Effector memory CD8-positive, alpha-beta T cell (primary cell): ENCODE results near the gene CDH23.
A peak's percentile ranks its signal among the peaks of the same experiment; 100 is the strongest.

Experiments used
- ATAC-seq: fragments of 150-1000 bp; cut with Tn5 transposase; replicated peaks from 2 replicates; pipeline ENCODE4 v1.10.0; 2021; ENCODE audit warnings: mild to moderate bottlenecking, moderate library complexity
- DNase-seq, 3 experiments: peaks; one replicate each; pipeline ENCODE4 v3.0.0; 2021
- H3K27ac Mint-ChIP-seq, 2 donors: one replicate each; pipeline ENCODE4 v1.8.0; 2022; ENCODE audit warnings: mild to moderate bottlenecking in 2 of 2, mixed read lengths in 2 of 2, moderate library complexity in 2 of 2
- H3K27me3 Mint-ChIP-seq, 2 donors: one replicate each; pipeline ENCODE4 v1.8.0; 2022; ENCODE audit warnings: mixed read lengths in 2 of 2
- H3K36me3 Mint-ChIP-seq: one replicate; pipeline ENCODE4 v1.8.0; 2022; ENCODE audit warnings: mild to moderate bottlenecking, moderate library complexity, mixed read lengths; ENCODE audit not compliant: insufficient read depth
- H3K4me1 Mint-ChIP-seq, 2 donors: one replicate each; pipeline ENCODE4 v1.8.0; 2022; ENCODE audit warnings: low read depth in 2 of 2, mixed read lengths in 2 of 2
- H3K4me3 Mint-ChIP-seq, 2 donors: one replicate each; pipeline ENCODE4 v1.8.0; 2022; ENCODE audit warnings: mild to moderate bottlenecking in 2 of 2, mixed read lengths in 2 of 2, moderate library complexity in 2 of 2
- H3K9me3 Mint-ChIP-seq, 2 donors: one replicate each; pipeline ENCODE4 v1.8.0; 2022; ENCODE audit warnings: mixed read lengths in 2 of 2

Gene CDH23

DNA sequence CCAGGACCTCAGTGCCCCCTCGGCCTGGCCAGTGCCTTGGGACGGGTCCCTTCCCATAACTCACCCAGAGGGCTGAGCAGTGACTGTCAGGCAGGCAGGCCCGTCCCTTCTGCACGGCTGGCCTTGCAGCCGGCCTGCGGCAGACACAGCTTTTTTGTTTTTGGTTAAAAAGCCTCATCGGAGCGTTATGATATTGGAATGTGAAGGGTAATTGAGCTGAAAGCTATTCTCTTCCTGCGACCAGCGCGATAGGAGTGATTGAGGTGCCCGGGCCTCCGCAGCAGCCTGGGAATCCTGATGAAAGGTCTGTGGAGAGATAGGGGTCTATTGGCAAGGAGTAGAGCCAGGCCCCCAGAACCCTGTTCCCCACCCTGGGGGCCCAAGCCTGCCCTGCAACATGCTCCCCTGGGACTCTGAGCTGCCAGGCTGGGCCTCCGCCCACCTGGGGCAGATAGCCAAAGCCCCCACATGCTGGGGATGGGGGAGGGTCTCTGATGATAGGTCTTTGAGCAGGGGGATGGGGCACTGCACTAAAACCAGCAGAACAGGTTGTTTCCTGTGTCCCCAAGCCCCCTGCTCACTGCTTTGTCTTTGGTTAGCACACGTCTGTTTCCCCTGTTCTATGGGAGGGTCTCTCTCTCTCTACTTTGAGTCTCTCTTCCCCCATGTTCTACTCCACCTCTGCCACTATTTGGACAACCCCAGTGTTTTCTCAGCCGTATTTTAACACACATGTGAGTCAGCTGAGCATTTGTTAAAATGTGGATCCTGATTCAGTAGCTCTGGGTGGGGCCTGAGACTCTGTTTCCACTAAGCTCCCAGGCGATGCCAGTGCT, 131.9 kb downstream of the CDH23 start:
- H3K4me1 Mint-ChIP-seq: peaks cover 0 to 3% of the 10 kb centered on the region in 2 donors
- H3K36me3 Mint-ChIP-seq: no peaks in the 10 kb centered on the region
- no peak overlapping the region for H3K27ac Mint-ChIP-seq
- DNase-seq (no peak), ATAC-seq (no peak)
- peaks cover 11 to 28% of the 10 kb centered on the region in 2 donors for H3K27me3 Mint-ChIP-seq
- H3K4me3 Mint-ChIP-seq: no peak overlapping the region
- peaks cover 0 to 2% of the 10 kb centered on the region in 2 donors for H3K9me3 Mint-ChIP-seq

GRCh38 chr10:71529207-71529827, 132.6 kb downstream of the CDH23 start:
- ATAC-seq: no peak
- no peaks in the 10 kb centered on the region for H3K36me3 Mint-ChIP-seq
- H3K4me1 Mint-ChIP-seq: peaks cover 0 to 3% of the 10 kb centered on the region in 2 donors
- H3K9me3 Mint-ChIP-seq: peaks cover 0 to 2% of the 10 kb centered on the region in 2 donors
- H3K27ac Mint-ChIP-seq: no peak overlapping the region
- no peak for DNase-seq
- peaks cover 4 to 26% of the 10 kb centered on the region in 2 donors for H3K27me3 Mint-ChIP-seq
- no peak overlapping the region for H3K4me3 Mint-ChIP-seq

GRCh38 chr10:71530781-71531180, 134.1 kb downstream of the CDH23 start:
- Mint-ChIP-seq H3K9me3 (peaks cover 0 to 2% of the 10 kb centered on the region in 2 donors), H3K27ac (no peak overlapping the region), H3K4me3 (no peak overlapping the region), H3K27me3 (peaks cover 2 to 19% of the 10 kb centered on the region in 2 donors), H3K36me3 (no peaks in the 10 kb centered on the region), H3K4me1 (peaks cover 0 to 3% of the 10 kb centered on the region in 2 donors)
- no peak for DNase-seq
- ATAC-seq: no peak

DNA sequence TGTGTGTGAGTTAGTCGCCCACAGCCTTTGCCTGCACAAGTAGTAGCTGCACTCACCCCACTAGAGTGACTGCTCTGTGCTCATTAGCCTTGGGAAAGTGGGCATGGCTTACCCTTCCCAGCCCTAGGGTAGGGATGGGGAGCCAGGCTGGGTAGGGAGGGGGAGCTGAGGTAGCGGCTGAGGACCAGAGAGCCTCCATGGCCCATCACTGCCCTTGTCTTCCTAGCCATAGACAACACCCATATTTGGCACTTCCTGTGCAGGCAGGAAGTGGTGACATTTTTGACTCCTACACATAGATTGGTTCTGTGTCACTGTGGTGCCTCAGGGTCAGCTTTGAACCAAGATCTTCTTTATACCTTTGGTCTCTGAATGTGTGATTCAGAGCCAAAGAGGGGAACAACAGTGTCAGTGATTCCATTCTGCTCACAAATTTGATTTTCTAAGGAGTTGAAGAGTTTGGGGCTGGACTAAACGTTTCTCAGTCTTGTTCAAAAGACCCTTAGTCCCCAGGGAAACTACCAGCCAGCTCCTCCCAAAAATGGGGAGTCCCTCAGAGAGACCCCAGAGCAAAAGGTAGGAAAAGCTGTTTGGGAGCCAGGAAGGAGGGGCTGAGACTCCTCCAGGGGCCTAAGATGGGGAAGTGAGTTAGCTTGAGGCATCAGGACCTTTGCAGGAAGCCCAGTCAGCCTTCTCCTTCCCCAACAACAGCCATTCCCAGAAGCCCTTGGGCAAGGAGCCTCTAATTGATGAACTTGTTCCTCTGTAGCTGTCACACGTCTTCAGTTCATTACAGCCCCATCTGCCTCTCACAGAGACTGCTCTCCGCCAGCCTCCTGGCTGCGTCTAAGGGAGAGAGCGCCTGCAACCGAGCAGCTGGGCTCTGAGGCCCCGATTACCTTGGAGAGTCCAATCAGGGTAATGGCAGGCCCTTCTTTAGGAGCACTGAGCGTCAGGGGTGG, 135.0 kb downstream of the CDH23 start:
- peaks cover 0 to 3% of the 10 kb centered on the region in 2 donors for H3K4me1 Mint-ChIP-seq
- no peak overlapping the region for H3K4me3 Mint-ChIP-seq
- no peak overlapping the region for H3K27ac Mint-ChIP-seq

DNA sequence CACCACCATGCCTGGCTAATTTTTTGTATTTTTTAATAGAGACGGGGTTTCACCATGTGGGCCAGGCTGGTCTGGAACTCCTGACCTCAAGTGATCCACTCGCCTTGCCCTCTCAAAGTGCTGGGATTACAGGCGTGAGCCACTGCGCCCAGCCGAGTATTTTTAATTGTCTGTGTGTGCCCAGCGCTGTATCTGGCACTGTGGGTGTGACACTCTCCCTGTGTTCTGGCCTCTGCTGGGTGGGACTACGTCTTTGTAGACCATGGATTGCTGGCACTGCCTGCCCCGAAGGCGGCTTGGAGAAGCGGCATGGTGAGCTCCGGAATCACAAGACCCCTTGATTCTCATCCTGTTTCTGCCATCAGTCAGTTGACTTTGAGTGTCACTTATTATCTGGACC, 136.2 kb downstream of the CDH23 start:
- Mint-ChIP-seq H3K27me3 (peaks cover 6 to 24% of the 10 kb centered on the region in 2 donors), H3K36me3 (no peaks in the 10 kb centered on the region), H3K4me1 (peaks cover 0 to 3% of the 10 kb centered on the region in 2 donors), H3K27ac (no peak overlapping the region), H3K4me3 (no peak overlapping the region), H3K9me3 (peaks cover 0 to 2% of the 10 kb centered on the region in 2 donors)
- DNase-seq (no peak), ATAC-seq (no peak)

More for the DNA sequence above, 135.0 kb downstream of the CDH23 start:
- H3K9me3 Mint-ChIP-seq: peaks cover 0 to 2% of the 10 kb centered on the region in 2 donors
- no peaks in the 10 kb centered on the region for H3K36me3 Mint-ChIP-seq
- DNase-seq (no peak), ATAC-seq (no peak)
- H3K27me3 Mint-ChIP-seq: peaks cover 6 to 23% of the 10 kb centered on the region in 2 donors

DNA sequence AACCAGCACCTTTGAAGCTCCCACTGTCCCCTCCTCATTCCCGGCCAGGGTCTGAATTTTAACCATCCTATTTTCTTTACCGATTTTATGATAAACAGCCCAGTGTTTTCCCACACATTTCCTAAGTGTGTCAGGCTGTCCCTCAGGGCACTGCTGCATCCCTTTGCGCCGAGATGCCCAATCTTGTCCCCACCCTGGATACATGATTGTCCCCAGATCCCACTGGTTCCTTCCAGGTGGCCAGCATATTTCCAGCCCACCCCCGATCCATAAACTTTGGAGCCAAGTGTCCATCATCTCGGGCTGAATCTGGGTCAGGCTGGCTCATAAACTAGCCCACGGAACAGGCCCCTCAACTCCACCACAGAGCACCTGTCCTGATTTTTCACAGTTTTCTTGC, 137.2 kb downstream of the CDH23 start:
- Mint-ChIP-seq H3K9me3 (peaks cover 0 to 2% of the 10 kb centered on the region in 2 donors), H3K4me3 (no peak overlapping the region)
- no peak for ATAC-seq

GRCh38 chr10:71534568-71535194, 138.0 kb downstream of the CDH23 start:
- no peaks in the 10 kb centered on the region for H3K36me3 Mint-ChIP-seq
- no peak overlapping the region for H3K4me3 Mint-ChIP-seq
- DNase-seq: no peak
- ATAC-seq: no peak
- H3K9me3 Mint-ChIP-seq: peaks cover 0 to 2% of the 10 kb centered on the region in 2 donors
- H3K27me3 Mint-ChIP-seq: peaks cover 10 to 24% of the 10 kb centered on the region in 2 donors
- H3K4me1 Mint-ChIP-seq: peaks cover 0 to 3% of the 10 kb centered on the region in 2 donors
- no peak overlapping the region for H3K27ac Mint-ChIP-seq

More for the DNA sequence above, 137.2 kb downstream of the CDH23 start:
- Mint-ChIP-seq H3K4me1 (peaks cover 0 to 3% of the 10 kb centered on the region in 2 donors), H3K27ac (no peak overlapping the region), H3K36me3 (no peaks in the 10 kb centered on the region), H3K27me3 (peaks cover 6 to 24% of the 10 kb centered on the region in 2 donors)
- no peak for DNase-seq

GRCh38 chr10:71536332-71536731, 139.6 kb downstream of the CDH23 start:
- peaks cover 0 to 3% of the 10 kb centered on the region in 2 donors for H3K4me1 Mint-ChIP-seq
- ATAC-seq: no peak
- peaks cover 0 to 2% of the 10 kb centered on the region in 2 donors for H3K9me3 Mint-ChIP-seq

DNA sequence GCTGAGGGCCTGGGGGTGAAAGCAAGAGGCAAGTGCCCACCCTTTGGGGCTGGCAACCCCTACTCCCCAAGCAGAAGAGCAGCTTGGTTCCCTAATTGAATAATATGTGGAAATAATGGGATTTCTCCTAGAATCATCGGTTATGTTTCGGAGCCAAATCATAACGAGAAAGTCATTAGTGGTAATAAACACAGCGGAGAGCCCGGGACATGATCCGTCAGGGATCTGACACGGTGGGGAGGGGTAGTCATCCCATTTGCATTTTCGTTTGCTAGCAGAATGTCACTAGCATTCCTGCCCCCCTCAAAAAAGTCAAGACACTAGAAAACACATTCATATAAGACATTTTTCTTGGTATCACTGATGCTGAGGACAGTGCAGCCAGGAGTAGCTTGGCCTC, 140.4 kb downstream of the CDH23 start:
- Mint-ChIP-seq H3K27ac (no peak overlapping the region), H3K4me3 (no peak overlapping the region), H3K9me3 (no peaks in the 10 kb centered on the region), H3K36me3 (no peaks in the 10 kb centered on the region), H3K27me3 (peaks cover 18 to 24% of the 10 kb centered on the region in 2 donors), H3K4me1 (no peaks in the 10 kb centered on the region)
- ATAC-seq: no peak
- DNase-seq: no peak

More at GRCh38 chr10:71536332-71536731, 139.6 kb downstream of the CDH23 start:
- H3K36me3 Mint-ChIP-seq: no peaks in the 10 kb centered on the region
- peaks cover 16 to 24% of the 10 kb centered on the region in 2 donors for H3K27me3 Mint-ChIP-seq
- no peak for DNase-seq
- peak overlapping the region in 1 of 2 donors; percentile 6 for H3K27ac Mint-ChIP-seq
- H3K4me3 Mint-ChIP-seq: no peak overlapping the region

- Mint-ChIP-seq H3K27me3 (peaks cover 18 to 24% of the 10 kb centered on the region in 2 donors), H3K36me3 (no peaks in the 10 kb centered on the region), H3K4me1 (no peaks in the 10 kb centered on the region), H3K9me3 (no peaks in the 10 kb centered on the region), H3K27ac (no peak overlapping the region), H3K4me3 (no peak overlapping the region)
- DNase-seq (no peak), ATAC-seq (no peak)
These were observed 141.0 kb downstream of the CDH23 start for GRCh38 chr10:71537681-71538080.

GRCh38 chr10:71538608-71539260, 142.0 kb downstream of the CDH23 start:
- peaks cover 21 to 24% of the 10 kb centered on the region in 2 donors for H3K27me3 Mint-ChIP-seq
- H3K27ac Mint-ChIP-seq: no peak overlapping the region
- no peaks in the 10 kb centered on the region for H3K4me1 Mint-ChIP-seq
- ATAC-seq (no peak), DNase-seq (no peak)
- H3K4me3 Mint-ChIP-seq: no peak overlapping the region
- no peaks in the 10 kb centered on the region for H3K36me3 Mint-ChIP-seq
- H3K9me3 Mint-ChIP-seq: no peaks in the 10 kb centered on the region

DNA sequence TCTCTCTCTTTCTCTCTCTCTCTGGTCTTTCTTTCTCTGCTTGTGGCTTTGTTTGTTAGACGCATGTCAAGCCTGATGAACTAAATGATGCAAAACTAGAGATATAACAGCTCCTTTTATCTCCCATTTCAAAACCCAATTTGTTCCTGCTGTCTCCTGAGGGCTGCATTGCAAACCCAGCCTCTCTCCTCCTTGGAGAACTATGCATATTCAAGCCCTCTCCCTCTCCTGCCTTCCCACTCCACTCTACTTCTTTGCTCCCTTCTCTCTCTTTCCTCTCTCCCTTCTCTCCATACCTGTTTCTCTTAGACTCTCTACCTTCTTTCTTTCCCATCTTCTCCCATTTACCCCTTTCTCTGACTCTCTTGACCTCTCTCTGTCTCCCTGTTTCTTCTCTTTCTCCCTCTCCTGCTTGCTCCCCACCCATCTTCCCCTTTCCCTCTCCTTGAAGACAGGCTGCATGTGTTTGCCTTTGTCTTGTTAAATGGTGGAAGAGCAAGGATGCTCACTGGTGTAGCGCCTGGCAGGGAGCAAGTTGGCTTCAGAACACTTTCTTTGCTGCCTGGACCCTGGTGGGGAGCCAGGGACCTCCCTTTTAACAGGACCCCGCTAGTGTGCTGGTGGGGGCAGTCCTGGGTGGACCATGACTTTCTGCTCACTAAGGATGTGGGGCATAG, 142.9 kb downstream of the CDH23 start:
- H3K9me3 Mint-ChIP-seq: no peaks in the 10 kb centered on the region
- no peak overlapping the region for H3K4me3 Mint-ChIP-seq
- no peak overlapping the region for H3K27ac Mint-ChIP-seq
- H3K36me3 Mint-ChIP-seq: no peaks in the 10 kb centered on the region
- H3K4me1 Mint-ChIP-seq: no peaks in the 10 kb centered on the region
- peaks cover 16 to 28% of the 10 kb centered on the region in 2 donors for H3K27me3 Mint-ChIP-seq
- ATAC-seq: no peak
- no peak for DNase-seq
